IMR-90 (cell line): Measurements from ENCODE around the gene SERPINB3. TPM values are rescaled to one million over a fixed set of nuclear protein-coding genes. Genes with fewer than 3 reads are reported as not detected.

ENCODE experiments used
- ATAC-seq: fragments of 200-7000 bp; cut with Tn5 transposase; 2 replicates; pipeline ENCODE4 v1.9.1; 2020; ENCODE audit warnings: low read depth, mild to moderate bottlenecking, moderate library complexity
- BruUV-seq: library from RNA; stranded (reverse); fragments of 400-500 nt; replicated peaks from 2 replicates; lab custom pipeline; 2021; lab: Mats Ljungman, UMichigan
- CTCF ChIA-PET: fragments of 300-600 bp; formaldehyde crosslinking; extraction: SDS; loops from one replicate; lab custom pipeline; 2021; ENCODE audit warnings: antibody characterized with exemption; lab: Yijun Ruan, JAX
- POLR2A ChIA-PET: fragments of 300-600 bp; sonication (Branson Sonifier 250); formaldehyde crosslinking; loops from one replicate; lab custom pipeline; 2022; ENCODE audit warnings: antibody characterized with exemption; ENCODE audit not compliant: unreplicated experiment; lab: Charles Lee
- DNase-seq: peaks from one replicate; pipeline ENCODE4 v3.0.0; 2013
- H2AFZ ChIP-seq: replicated peaks from 2 replicates; pipeline ENCODE3; 2013; ENCODE audit warnings: low read length, mild to moderate bottlenecking; ENCODE audit not compliant: poor library complexity
- H2AK5ac ChIP-seq: 2 replicates; pipeline ENCODE4 v1.6.1; 2013; ENCODE audit warnings: low read depth, low read length, inconsistent platforms
- H2AK9ac ChIP-seq: replicated peaks from 2 replicates; pipeline ENCODE3; 2013; ENCODE audit warnings: mild to moderate bottlenecking, low read depth, low read length, moderate library complexity; ENCODE audit not compliant: poor library complexity
- H2BK120ac ChIP-seq: 2 replicates; pipeline ENCODE4 v1.6.1; 2013; ENCODE audit warnings: low read depth, low read length, inconsistent platforms
- H2BK15ac ChIP-seq: 3 replicates; pipeline ENCODE4 v1.6.1; 2013; ENCODE audit warnings: low read depth, low read length, inconsistent platforms
- H2BK20ac ChIP-seq: 2 replicates; pipeline ENCODE4 v1.6.1; 2013; ENCODE audit warnings: low read depth, mild to moderate bottlenecking, inconsistent platforms, low read length, moderate library complexity
- H2BK5ac ChIP-seq: 2 replicates; pipeline ENCODE4 v1.6.1; 2013; ENCODE audit warnings: mild to moderate bottlenecking, low read depth, low read length, inconsistent platforms; ENCODE audit not compliant: poor library complexity, severe bottlenecking
- H3K14ac ChIP-seq: replicated peaks from 2 replicates; pipeline ENCODE4 v1.6.1; 2013; ENCODE audit warnings: low read depth, low read length, inconsistent platforms
- H3K18ac ChIP-seq: 2 replicates; pipeline ENCODE4 v1.6.1; 2013; ENCODE audit warnings: low read depth, low read length, control low read depth
- H3K23ac ChIP-seq: 2 replicates; pipeline ENCODE4 v1.6.1; 2013; ENCODE audit warnings: low read depth, low read length, inconsistent platforms
- H3K27ac ChIP-seq: 2 replicates; pipeline ENCODE4 v1.5.1; 2013; ENCODE audit warnings: mild to moderate bottlenecking, control low read depth, low read length; ENCODE audit not compliant: insufficient read depth
- H3K27me3 ChIP-seq: 2 replicates; pipeline ENCODE4 v1.6.1; 2013; ENCODE audit warnings: low read length; ENCODE audit not compliant: control insufficient read depth, insufficient read depth
- H3K36me3 ChIP-seq: 2 replicates; pipeline ENCODE4 v1.6.1; 2013; ENCODE audit warnings: low read length, mixed read lengths; ENCODE audit not compliant: control insufficient read depth, insufficient read depth
- H3K4ac ChIP-seq: 2 replicates; pipeline ENCODE4 v1.6.1; 2013; ENCODE audit warnings: low read depth, low read length, inconsistent platforms
- H3K4me1 ChIP-seq: 2 replicates; pipeline ENCODE4 v1.6.1; 2013; ENCODE audit warnings: low read length, mixed read lengths; ENCODE audit not compliant: control insufficient read depth, insufficient read depth
- H3K4me2 ChIP-seq: 2 replicates; pipeline ENCODE4 v1.6.1; 2013; ENCODE audit warnings: low read depth, mild to moderate bottlenecking, control low read depth, low read length, moderate library complexity
- H3K4me3 ChIP-seq: 2 replicates; pipeline ENCODE4 v1.5.1; 2013; ENCODE audit warnings: low read depth, mild to moderate bottlenecking, control low read depth, low read length, moderate library complexity; ENCODE audit not compliant: insufficient read depth
- H3K56ac ChIP-seq: 2 replicates; pipeline ENCODE4 v1.6.1; 2013; ENCODE audit warnings: low read length, inconsistent platforms; ENCODE audit not compliant: insufficient read depth; ENCODE audit errors: extremely low read depth
- H3K79me1 ChIP-seq, 2 experiments: 2 replicates each; pipeline ENCODE4 v1.6.1; 2013; ENCODE audit warnings: low read length in 2 of 2, inconsistent platforms in 1 of 2, low read depth in 1 of 2
- H3K9ac ChIP-seq: 2 replicates; pipeline ENCODE4 v1.6.1; 2013; ENCODE audit warnings: low read depth, low read length, control low read depth
- H3K9me1 ChIP-seq: 2 replicates; pipeline ENCODE4 v1.6.1; 2013; ENCODE audit warnings: low read length, inconsistent platforms; ENCODE audit not compliant: insufficient read depth
- H3K9me3 ChIP-seq: 2 replicates; pipeline ENCODE4 v1.6.1; 2013; ENCODE audit warnings: low read length; ENCODE audit not compliant: control insufficient read depth, insufficient read depth
- H4K20me1 ChIP-seq: 2 replicates; pipeline ENCODE4 v1.6.1; 2013; ENCODE audit warnings: low read length, inconsistent platforms; ENCODE audit not compliant: insufficient read depth
- H4K5ac ChIP-seq: 2 replicates; pipeline ENCODE4 v1.6.1; 2013; ENCODE audit warnings: mild to moderate bottlenecking, low read depth, low read length, control low read depth
- H4K8ac ChIP-seq, 2 experiments: 2 replicates each; pipeline ENCODE4 v1.6.1; 2013; ENCODE audit warnings: low read depth in 2 of 2, low read length in 2 of 2, control low read depth in 1 of 2, inconsistent platforms in 1 of 2
- H4K91ac ChIP-seq: 2 replicates; pipeline ENCODE4 v1.6.1; 2013; ENCODE audit warnings: low read depth, low read length, inconsistent platforms; ENCODE audit not compliant: insufficient read depth
- BHLHE40 ChIP-seq: fragments of 150-350 bp; IDR thresholded peaks from 2 replicates; pipeline ENCODE4 v1.6.1; 2016; ENCODE audit warnings: mild to moderate bottlenecking, low read depth, low read length
- CEBPB ChIP-seq: IDR thresholded peaks from 2 replicates; pipeline ENCODE4 v1.6.1; 2012; ENCODE audit warnings: low read depth, low read length, improper control_type of control experiment
- CHD1 ChIP-seq: IDR thresholded peaks from 2 replicates; pipeline ENCODE4 v1.6.1; 2012; ENCODE audit warnings: low read depth, low read length, improper control_type of control experiment
- ELK1 ChIP-seq: fragments of 150-350 bp; IDR thresholded peaks from 2 replicates; pipeline ENCODE4 v1.6.1; 2016; ENCODE audit warnings: low read depth, mild to moderate bottlenecking, low read length, moderate library complexity, borderline replicate concordance
- FOS ChIP-seq: fragments of 150-350 bp; IDR thresholded peaks from 2 replicates; pipeline ENCODE4 v1.6.1; 2016; ENCODE audit warnings: low read depth, low read length
- MAFK ChIP-seq: IDR thresholded peaks from 2 replicates; pipeline ENCODE4 v1.6.1; 2012; ENCODE audit warnings: low read depth, low read length, improper control_type of control experiment
- MAZ ChIP-seq: IDR thresholded peaks from 2 replicates; pipeline ENCODE4 v1.6.1; 2012; ENCODE audit warnings: low read depth, mild to moderate bottlenecking, low read length, improper control_type of control experiment, moderate library complexity, borderline replicate concordance
- MXI1 ChIP-seq: IDR thresholded peaks from 2 replicates; pipeline ENCODE4 v1.6.1; 2012; ENCODE audit warnings: low read depth, mild to moderate bottlenecking, low read length, moderate library complexity, borderline replicate concordance
- NFE2L2 ChIP-seq: fragments of 150-350 bp; IDR thresholded peaks from 2 replicates; pipeline ENCODE4 v1.6.1; 2016; ENCODE audit warnings: low read depth, mild to moderate bottlenecking, low read length
- POLR2A ChIP-seq: IDR thresholded peaks from 2 replicates; pipeline ENCODE4 v1.6.1; 2012; ENCODE audit warnings: mild to moderate bottlenecking, low read depth, low read length
- RAD21 ChIP-seq: IDR thresholded peaks from 2 replicates; pipeline ENCODE4 v1.6.1; 2012; ENCODE audit warnings: low read length, improper control_type of control experiment
- RCOR1 ChIP-seq: IDR thresholded peaks from 2 replicates; pipeline ENCODE4 v1.6.1; 2012; ENCODE audit warnings: mild to moderate bottlenecking, low read length, improper control_type of control experiment; ENCODE audit not compliant: insufficient replicate concordance
- RFX5 ChIP-seq: IDR thresholded peaks from 2 replicates; pipeline ENCODE4 v1.8.0; 2012; ENCODE audit warnings: low read depth, mild to moderate bottlenecking, low read length, moderate library complexity
- SMC3 ChIP-seq: fragments of 150-350 bp; IDR thresholded peaks from 2 replicates; pipeline ENCODE4 v1.6.1; 2016; ENCODE audit warnings: low read depth, mild to moderate bottlenecking, antibody characterized with exemption, low read length, moderate library complexity
- WGBS, 2 experiments: methylation state at CpG; one replicate each; pipeline versions ENCODE4 v1.1.5 to v1.1.7; 2013; ENCODE audit warnings: missing lambda C conversion rate in 2 of 2; ENCODE audit not compliant: insufficient read length in 1 of 2; ENCODE audit errors: extremely low coverage in 2 of 2; 5-methylcytosine and 5-hydroxymethylcytosine counted together
- dilution Hi-C: fragments of 300-500 bp; cut with HindIII; formaldehyde crosslinking; loops from one replicate; pipeline ENCODE4 v1.14.3; 2018; ENCODE audit warnings: low sequenced_read_pairs; ENCODE audit not compliant: unreplicated experiment
- in situ Hi-C: fragments of 300-500 bp; cut with MboI; formaldehyde crosslinking; loops from 3 replicates; pipeline ENCODE4 v1.14.3; 2019; ENCODE audit warnings: low sequenced_read_pairs, inconsistent platforms, mixed read lengths
- intact Hi-C: fragments of 100-400 bp; cut with micrococcal nuclease; formaldehyde crosslinking; loops from 2 replicates; pipeline ENCODE4 v1.10.0; 2022
- polyA plus RNA-seq, 3 experiments: library from polyadenylated mRNA; depleted of rRNA; stranded (reverse); fragments of >200 nt; gene quantifications; 2 replicates each; pipeline ENCODE4 v1.2.3, GENCODE V29; 2012; ENCODE audit warnings: low replicate concordance in 1 of 3
- total RNA-seq: library from RNA; depleted of rRNA; stranded (reverse); fragments of >200 nt; gene quantifications from 2 replicates; pipeline ENCODE4 v1.2.3, GENCODE V29; 2012
- TF ChIP-seq, protein P1 (sequence below): fragments of 150-350 bp; IDR thresholded peaks from 2 replicates; pipeline ENCODE4 v1.6.1; 2017; ENCODE audit warnings: mild to moderate bottlenecking, antibody characterized with exemption, low read length, low read depth
- TF ChIP-seq, protein P2 (sequence below): conservative IDR thresholded peaks from 2 replicates; pipeline ENCODE4 v1.5.1; 2012; ENCODE audit warnings: mild to moderate bottlenecking, low read depth, low read length, improper control_type of control experiment

Gene SERPINB3
- total and polyA plus RNA-seq, 2 of the 4 experiments (the other 2 are of a cell fraction) = not detected

DNA sequence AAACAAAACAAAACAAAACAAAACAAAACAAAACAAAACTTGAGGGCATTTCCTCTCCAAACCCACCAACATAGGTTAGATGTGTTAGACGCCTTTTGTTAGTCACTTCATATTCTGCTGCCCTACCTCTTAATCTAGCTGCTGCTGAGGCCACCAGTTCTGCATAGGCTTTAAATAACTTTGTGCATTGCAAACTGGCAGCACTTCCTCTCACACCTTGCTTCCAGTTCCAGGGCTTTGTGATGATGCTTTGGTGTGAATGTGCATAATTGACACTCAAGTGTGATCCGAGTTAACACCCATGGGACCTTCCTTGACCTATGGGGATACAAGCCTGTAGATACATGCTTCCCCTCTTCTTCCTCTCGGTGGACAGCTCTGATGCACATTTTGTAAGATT is 38.8 kb upstream of the SERPINB3 start:
- no peak overlapping the region for H3K9ac ChIP-seq
- ATAC-seq (no peak), DNase-seq (no peak)
- H4K20me1 ChIP-seq = no peaks in the 10 kb centered on the region
- H3K4ac ChIP-seq = no peak overlapping the region
- H2BK15ac ChIP-seq = no peak overlapping the region
- WGBS, 2 experiments = no CpG with 5 or more reads among the region's 3 CpGs
- no peak overlapping the region for H2AFZ ChIP-seq
- H4K8ac ChIP-seq = no peak overlapping the region
- POLR2A ChIA-PET = no interaction called here
- no peak overlapping the region for H3K56ac ChIP-seq
- no peak overlapping the region for H3K14ac ChIP-seq
- H2BK120ac ChIP-seq = no peak overlapping the region
- H3K4me1 ChIP-seq = no peaks in the 10 kb centered on the region; the same call in 1 of the 2 replicates
- H4K91ac ChIP-seq = no peak overlapping the region
- H2BK5ac ChIP-seq = no peak overlapping the region
- H3K27ac ChIP-seq = no peak overlapping the region
- H3K79me1 ChIP-seq = no peaks in the 10 kb centered on the region
- CTCF ChIA-PET = no interaction called here
- H2AK9ac ChIP-seq = no peak overlapping the region
- H3K4me3 ChIP-seq = no peak overlapping the region
- no peak overlapping the region for H3K23ac ChIP-seq
- intact Hi-C loops (no loop called here), in situ Hi-C loops (no loop called here), dilution Hi-C loops (no loop called here)
- TF ChIP-seq, protein P1, sequence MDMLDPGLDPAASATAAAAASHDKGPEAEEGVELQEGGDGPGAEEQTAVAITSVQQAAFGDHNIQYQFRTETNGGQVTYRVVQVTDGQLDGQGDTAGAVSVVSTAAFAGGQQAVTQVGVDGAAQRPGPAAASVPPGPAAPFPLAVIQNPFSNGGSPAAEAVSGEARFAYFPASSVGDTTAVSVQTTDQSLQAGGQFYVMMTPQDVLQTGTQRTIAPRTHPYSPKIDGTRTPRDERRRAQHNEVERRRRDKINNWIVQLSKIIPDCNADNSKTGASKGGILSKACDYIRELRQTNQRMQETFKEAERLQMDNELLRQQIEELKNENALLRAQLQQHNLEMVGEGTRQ = no peak
- TF ChIP-seq MAFK (no peak), ELK1 (no peak), MXI1 (no peak), FOS (no peak), CEBPB (no peak), CHD1 (no peak), SMC3 (no peak), NFE2L2 (no peak), MAZ (no peak), RCOR1 (no peak), RAD21 (no peak), BHLHE40 (no peak), POLR2A (no peak), RFX5 (no peak)
- TF ChIP-seq, protein P2, sequence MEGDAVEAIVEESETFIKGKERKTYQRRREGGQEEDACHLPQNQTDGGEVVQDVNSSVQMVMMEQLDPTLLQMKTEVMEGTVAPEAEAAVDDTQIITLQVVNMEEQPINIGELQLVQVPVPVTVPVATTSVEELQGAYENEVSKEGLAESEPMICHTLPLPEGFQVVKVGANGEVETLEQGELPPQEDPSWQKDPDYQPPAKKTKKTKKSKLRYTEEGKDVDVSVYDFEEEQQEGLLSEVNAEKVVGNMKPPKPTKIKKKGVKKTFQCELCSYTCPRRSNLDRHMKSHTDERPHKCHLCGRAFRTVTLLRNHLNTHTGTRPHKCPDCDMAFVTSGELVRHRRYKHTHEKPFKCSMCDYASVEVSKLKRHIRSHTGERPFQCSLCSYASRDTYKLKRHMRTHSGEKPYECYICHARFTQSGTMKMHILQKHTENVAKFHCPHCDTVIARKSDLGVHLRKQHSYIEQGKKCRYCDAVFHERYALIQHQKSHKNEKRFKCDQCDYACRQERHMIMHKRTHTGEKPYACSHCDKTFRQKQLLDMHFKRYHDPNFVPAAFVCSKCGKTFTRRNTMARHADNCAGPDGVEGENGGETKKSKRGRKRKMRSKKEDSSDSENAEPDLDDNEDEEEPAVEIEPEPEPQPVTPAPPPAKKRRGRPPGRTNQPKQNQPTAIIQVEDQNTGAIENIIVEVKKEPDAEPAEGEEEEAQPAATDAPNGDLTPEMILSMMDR = no peak
- no peak overlapping the region for H4K5ac ChIP-seq
- H3K9me3 ChIP-seq = no peaks in the 10 kb centered on the region
- H3K18ac ChIP-seq = no peak overlapping the region
- H3K4me2 ChIP-seq = no peak overlapping the region
- no peaks in the 10 kb centered on the region for H3K9me1 ChIP-seq
- H3K27me3 ChIP-seq = no peaks in the 10 kb centered on the region
- no peak overlapping the region for H2BK20ac ChIP-seq
- no peaks in the 10 kb centered on the region for H3K36me3 ChIP-seq
- BruUV-seq = no TSS peak
- H2AK5ac ChIP-seq = no peak overlapping the region
